Mononuclear cell (primary cell): Measurements from ENCODE around the gene SIGLEC1. TPM values are rescaled to one million over a fixed set of nuclear protein-coding genes. Genes with fewer than 3 reads are reported as not detected.

ENCODE experiments used
- H3K27me3 ChIP-seq: 2 replicates; pipeline ENCODE4 v1.6.0; 2011; ENCODE audit warnings: low read length, control low read depth; ENCODE audit not compliant: insufficient read depth
- H3K4me1 ChIP-seq: 2 replicates; pipeline ENCODE4 v1.5.1; 2011; ENCODE audit warnings: mild to moderate bottlenecking, low read length, control low read depth; ENCODE audit not compliant: insufficient read depth
- H3K4me3 ChIP-seq: 2 replicates; pipeline ENCODE4 v1.5.1; 2011; ENCODE audit warnings: mild to moderate bottlenecking, low read length, moderate library complexity
- H3K9me3 ChIP-seq: 2 replicates; pipeline ENCODE4 v1.5.1; 2011; ENCODE audit warnings: low read depth, mild to moderate bottlenecking, control low read depth, low read length
- total RNA-seq: library from RNA; depleted of rRNA; stranded (reverse); fragments of >200 nt; gene quantifications from one replicate; pipeline ENCODE4 v1.2.3, GENCODE V29; 2012

SIGLEC1 gene
- total RNA-seq, 1 donor, result 0.73 TPM

DNA sequence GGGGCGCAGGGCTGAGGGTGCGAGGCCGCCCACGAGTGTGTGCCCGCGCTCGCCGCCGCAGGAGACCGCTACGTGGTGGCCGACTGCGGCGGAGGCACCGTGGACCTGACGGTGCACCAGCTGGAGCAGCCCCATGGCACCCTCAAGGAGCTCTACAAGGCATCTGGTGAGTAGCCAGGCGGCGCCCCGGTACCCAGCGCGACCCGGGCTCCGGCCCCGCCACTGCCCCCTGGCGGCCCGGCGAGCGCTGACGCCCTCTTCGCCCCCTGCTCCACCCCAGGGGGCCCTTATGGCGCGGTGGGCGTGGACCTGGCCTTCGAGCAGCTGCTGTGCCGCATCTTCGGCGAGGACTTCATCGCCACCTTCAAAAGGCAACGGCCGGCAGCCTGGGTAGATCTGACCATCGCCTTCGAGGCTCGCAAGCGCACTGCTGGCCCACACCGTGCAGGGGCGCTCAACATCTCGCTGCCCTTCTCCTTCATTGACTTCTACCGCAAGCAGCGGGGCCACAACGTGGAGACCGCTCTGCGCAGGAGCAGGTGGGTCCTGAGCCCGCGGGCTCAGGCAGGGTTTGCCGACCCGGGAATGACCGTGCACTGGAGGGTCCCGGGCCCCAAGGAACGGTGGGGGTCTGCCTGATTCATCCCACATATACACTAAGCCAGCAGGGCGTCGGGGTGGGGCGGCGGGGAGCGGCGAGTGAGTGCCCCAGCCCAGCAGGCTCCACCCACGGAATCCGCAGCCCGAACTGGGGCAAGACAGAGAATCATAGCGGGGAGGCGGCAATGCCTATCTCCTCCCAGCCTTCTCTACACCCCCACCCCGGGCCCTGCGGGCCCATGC, 37.5 kb upstream of the SIGLEC1 start:
- Histone ChIP-seq H3K4me1 (peaks cover 16% of the 10 kb centered on the region), H3K4me3 (no peak overlapping the region), H3K27me3 (no peaks in the 10 kb centered on the region), H3K9me3 (no peaks in the 10 kb centered on the region)

GRCh38 chr20:3749087-3749688, 36.8 kb upstream of the SIGLEC1 start:
- H3K27me3 ChIP-seq, result peaks cover 2% of the 10 kb centered on the region
- H3K4me1 ChIP-seq, result peaks cover 21% of the 10 kb centered on the region
- H3K4me3 ChIP-seq, result no peak overlapping the region
- no peaks in the 10 kb centered on the region for H3K9me3 ChIP-seq

- H3K4me3 ChIP-seq, result no peak overlapping the region
- no peaks in the 10 kb centered on the region for H3K9me3 ChIP-seq
- peaks cover 21% of the 10 kb centered on the region for H3K4me1 ChIP-seq
- H3K27me3 ChIP-seq, result peaks cover 3% of the 10 kb centered on the region
Observed at GRCh38 chr20:3748073-3748472, 35.7 kb upstream of the SIGLEC1 start.

DNA sequence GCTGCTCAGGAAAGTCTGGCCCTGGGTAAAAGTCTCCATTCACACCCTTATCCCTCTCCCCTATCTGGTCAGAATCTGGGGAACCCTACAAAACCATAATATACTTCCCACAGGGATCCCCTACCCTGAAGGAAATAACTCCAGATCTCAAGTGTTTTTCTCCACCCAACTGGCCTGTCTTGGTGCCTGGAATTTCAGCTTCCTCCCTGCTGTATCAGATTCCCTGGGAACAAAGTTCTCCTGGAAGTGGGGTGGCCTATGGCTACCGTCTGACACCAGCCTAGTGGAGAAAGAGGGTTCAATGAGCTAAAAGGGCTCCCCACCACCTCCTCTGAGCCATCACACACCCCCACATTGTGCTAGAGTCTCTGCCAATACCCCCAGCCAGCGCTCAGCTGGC, 35.1 kb upstream of the SIGLEC1 start:
- Histone ChIP-seq H3K4me3 (no peak overlapping the region), H3K9me3 (no peaks in the 10 kb centered on the region), H3K4me1 (peaks cover 17% of the 10 kb centered on the region), H3K27me3 (peaks cover 3% of the 10 kb centered on the region)

DNA sequence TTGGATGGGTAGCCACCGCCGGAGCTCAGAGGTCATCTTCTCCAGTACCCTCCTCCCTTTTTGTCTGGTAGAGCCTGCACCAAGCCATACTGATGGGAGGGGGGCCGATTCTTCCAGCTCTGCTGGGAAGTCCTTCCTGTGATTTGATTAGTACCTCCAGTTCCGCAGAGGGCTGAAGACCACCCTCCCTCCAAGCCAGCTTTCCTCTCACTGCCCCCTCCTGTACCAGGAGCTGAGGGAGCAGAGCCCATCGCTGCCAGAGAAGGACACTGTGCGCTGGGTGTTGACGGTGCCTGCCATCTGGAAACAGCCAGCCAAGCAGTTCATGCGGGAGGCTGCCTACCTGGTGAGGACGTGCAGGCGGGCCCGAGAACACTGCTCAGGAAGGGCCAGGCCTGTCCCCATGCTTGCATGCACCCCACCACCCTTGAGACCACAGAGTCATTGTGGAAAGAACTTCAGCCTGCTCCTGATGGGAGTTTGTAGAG, 33.3 kb upstream of the SIGLEC1 start:
- no peaks in the 10 kb centered on the region for H3K9me3 ChIP-seq
- H3K4me3 ChIP-seq, result no peak overlapping the region
- peaks cover 3% of the 10 kb centered on the region for H3K27me3 ChIP-seq
- H3K4me1 ChIP-seq, result peaks cover 5% of the 10 kb centered on the region

- Histone ChIP-seq H3K27me3 (peaks cover 3% of the 10 kb centered on the region), H3K9me3 (no peaks in the 10 kb centered on the region), H3K4me3 (no peak overlapping the region), H3K4me1 (peaks cover 5% of the 10 kb centered on the region)
Observed at GRCh38 chr20:3744806-3745685, 32.6 kb upstream of the SIGLEC1 start.

DNA sequence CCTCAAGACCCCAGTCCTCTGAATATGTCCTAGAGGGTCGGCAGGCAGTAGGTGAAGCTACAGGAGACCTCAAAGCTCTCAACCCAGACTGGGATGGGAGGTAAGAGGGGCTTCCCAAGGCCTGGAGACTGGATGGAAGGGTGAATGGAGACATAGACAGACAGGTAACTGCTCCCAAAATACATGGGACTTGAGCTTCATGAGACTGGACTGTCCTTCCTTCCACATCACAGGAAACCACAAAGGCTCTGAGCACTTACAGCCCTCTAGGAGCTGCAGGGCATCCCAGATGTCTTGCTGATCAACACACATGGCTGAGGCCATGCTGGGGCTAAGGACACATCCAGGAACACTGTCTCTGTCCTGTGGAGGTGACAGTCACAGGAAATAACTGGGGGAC, 31.6 kb upstream of the SIGLEC1 start:
- Histone ChIP-seq H3K9me3 (no peaks in the 10 kb centered on the region), H3K27me3 (peaks cover 3% of the 10 kb centered on the region), H3K4me3 (no peak overlapping the region), H3K4me1 (peaks cover 5% of the 10 kb centered on the region)

GRCh38 chr20:3743251-3743650, 30.9 kb upstream of the SIGLEC1 start:
- H3K4me3 ChIP-seq, result no peak overlapping the region
- H3K9me3 ChIP-seq, result no peaks in the 10 kb centered on the region
- peaks cover 5% of the 10 kb centered on the region for H3K4me1 ChIP-seq
- peaks cover 3% of the 10 kb centered on the region for H3K27me3 ChIP-seq

- no peaks in the 10 kb centered on the region for H3K9me3 ChIP-seq
- peaks cover 3% of the 10 kb centered on the region for H3K27me3 ChIP-seq
- peaks cover 5% of the 10 kb centered on the region for H3K4me1 ChIP-seq
- H3K4me3 ChIP-seq, result no peak overlapping the region
Observed at GRCh38 chr20:3741836-3742458, 29.5 kb upstream of the SIGLEC1 start.

DNA sequence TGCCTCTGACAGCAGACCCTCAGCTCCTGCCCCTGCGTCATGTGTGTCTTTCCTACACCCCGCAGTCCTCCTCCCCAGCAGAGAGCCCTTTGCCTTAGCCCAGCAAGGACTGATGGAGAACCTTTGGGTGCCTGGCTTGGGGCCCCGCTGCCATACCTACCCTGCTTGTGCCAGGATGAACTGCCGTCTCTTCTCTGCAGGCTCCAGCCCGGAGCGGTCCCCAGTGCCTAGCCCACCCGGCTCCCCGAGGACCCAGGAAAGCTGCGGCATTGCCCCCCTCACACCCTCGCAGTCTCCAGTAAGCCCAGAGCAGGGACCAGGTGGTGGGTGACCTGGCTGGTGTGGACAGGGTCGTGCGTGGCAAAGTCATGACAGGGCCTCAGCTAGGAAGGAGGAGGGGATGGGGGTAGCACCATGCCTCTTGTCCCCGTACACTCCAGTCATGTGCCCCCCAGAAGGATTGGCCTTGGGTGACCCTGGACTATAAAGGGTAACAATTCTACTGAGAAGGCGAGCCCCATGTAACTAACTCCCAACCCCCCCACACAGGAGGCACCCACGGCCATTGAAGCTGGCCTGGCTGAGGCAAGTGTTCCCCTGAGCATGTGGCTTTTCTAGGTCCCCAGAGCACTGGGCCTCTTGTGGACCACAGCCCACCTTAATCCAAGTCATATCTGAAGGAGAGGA, 28.4 kb upstream of the SIGLEC1 start:
- no peaks in the 10 kb centered on the region for H3K9me3 ChIP-seq
- peaks cover 5% of the 10 kb centered on the region for H3K4me1 ChIP-seq
- H3K27me3 ChIP-seq, result peaks cover 3% of the 10 kb centered on the region
- no peak overlapping the region for H3K4me3 ChIP-seq

- H3K9me3 ChIP-seq, result no peaks in the 10 kb centered on the region
- no peak overlapping the region for H3K4me3 ChIP-seq
- H3K27me3 ChIP-seq, result peaks cover 3% of the 10 kb centered on the region
- H3K4me1 ChIP-seq, result peaks cover 5% of the 10 kb centered on the region
Observed at GRCh38 chr20:3739926-3740451, 27.6 kb upstream of the SIGLEC1 start.

GRCh38 chr20:3739054-3739925, 26.9 kb upstream of the SIGLEC1 start:
- Histone ChIP-seq H3K4me1 (no peaks in the 10 kb centered on the region), H3K27me3 (peaks cover 2% of the 10 kb centered on the region), H3K9me3 (no peaks in the 10 kb centered on the region), H3K4me3 (no peak overlapping the region)
